Esophagus (tissue), 2 donors: ENCODE results near the gene RAD51B. TPM values are rescaled to one million over a fixed set of nuclear protein-coding genes. Genes with fewer than 3 reads are reported as not detected.

ENCODE experiments used
- H3K27ac ChIP-seq, 2 donors: one replicate each; pipeline ENCODE4 v1.5.1; 2013; ENCODE audit warnings: low read depth in 2 of 2, mild to moderate bottlenecking in 2 of 2, inconsistent platforms in 1 of 2, low read length in 1 of 2, moderate library complexity in 1 of 2
- H3K27me3 ChIP-seq, 2 donors: one replicate each; pipeline ENCODE4 v1.6.1; 2013; ENCODE audit warnings: low read length in 2 of 2, control low read depth in 1 of 2, mild to moderate bottlenecking in 1 of 2; ENCODE audit not compliant: insufficient read depth in 2 of 2, control insufficient read depth in 1 of 2
- H3K36me3 ChIP-seq, 2 donors: one replicate each; pipeline ENCODE4 v1.6.1; 2013; ENCODE audit warnings: low read length in 1 of 2; ENCODE audit not compliant: control insufficient read depth in 2 of 2, insufficient read depth in 2 of 2
- H3K4me1 ChIP-seq, 2 donors: one replicate each; pipeline ENCODE4 v1.6.1; 2013; ENCODE audit warnings: low read length in 1 of 2; ENCODE audit not compliant: control insufficient read depth in 2 of 2, insufficient read depth in 2 of 2
- H3K4me3 ChIP-seq, 2 donors: one replicate each; pipeline ENCODE4 v1.5.1; 2013; ENCODE audit warnings: low read length in 2 of 2, mild to moderate bottlenecking in 2 of 2, low read depth in 1 of 2, moderate library complexity in 1 of 2
- H3K9me3 ChIP-seq, 2 donors: one replicate each; pipeline ENCODE4 v1.6.1; 2013; ENCODE audit warnings: mild to moderate bottlenecking in 2 of 2, low read depth in 1 of 2, low read length in 1 of 2, moderate library complexity in 1 of 2; ENCODE audit not compliant: control insufficient read depth in 2 of 2, insufficient read depth in 1 of 2
- WGBS, 2 donors: extraction: QIAGEN DNeasy Blood & Tissue Kit; methylation state at CpG; one replicate each; pipeline ENCODE4 v1.1.7; 2013; 5-methylcytosine and 5-hydroxymethylcytosine counted together
- polyA plus RNA-seq, 2 donors: library from polyadenylated mRNA; stranded (reverse); fragments of 200-250 nt; gene quantifications; one replicate each; pipeline ENCODE4 v1.2.3, GENCODE V29; 2013
- donor health status: healthy with polysubstance abuse.
- donor health status: Bipolar disorder and iron deficiency.

Gene RAD51B
- polyA plus RNA-seq, 2 donors = 3.2 to 4.0 TPM

- Histone ChIP-seq H3K27me3 (no peaks in the 10 kb centered on the region), H3K4me1 (no peaks in the 10 kb centered on the region)
- 97 to 100% methylated on average over 2 of the region's 2 CpGs for WGBS, 2 donors
Measured at GRCh38 chr14:68372368-68372767, 552.8 kb downstream of the RAD51B start.

GRCh38 chr14:68373124-68373646, 553.6 kb downstream of the RAD51B start:
- Histone ChIP-seq H3K9me3 (no peaks in the 10 kb centered on the region), H3K36me3 (no peaks in the 10 kb centered on the region), H3K4me1 (no peaks in the 10 kb centered on the region), H3K27me3 (no peaks in the 10 kb centered on the region), H3K27ac (no peak overlapping the region), H3K4me3 (no peak overlapping the region)
- WGBS, 2 donors = 96 to 98% methylated on average over 2 of the region's 2 CpGs

More at GRCh38 chr14:68372368-68372767, 552.8 kb downstream of the RAD51B start:
- H3K4me3 ChIP-seq = no peak overlapping the region
- no peak overlapping the region for H3K27ac ChIP-seq
- H3K36me3 ChIP-seq = no peaks in the 10 kb centered on the region
- H3K9me3 ChIP-seq = no peaks in the 10 kb centered on the region

- no peak overlapping the region for H3K4me3 ChIP-seq
- 55 to 63% methylated on average over 2 of the region's 2 CpGs for WGBS, 2 donors
- no peaks in the 10 kb centered on the region for H3K9me3 ChIP-seq
- H3K4me1 ChIP-seq = no peaks in the 10 kb centered on the region
- H3K27ac ChIP-seq = no peak overlapping the region
- no peaks in the 10 kb centered on the region for H3K27me3 ChIP-seq
- no peaks in the 10 kb centered on the region for H3K36me3 ChIP-seq
Measured at GRCh38 chr14:68373847-68374444, 554.4 kb downstream of the RAD51B start.

- Histone ChIP-seq H3K36me3 (no peaks in the 10 kb centered on the region), H3K4me1 (no peaks in the 10 kb centered on the region), H3K4me3 (no peak overlapping the region), H3K9me3 (no peaks in the 10 kb centered on the region), H3K27ac (no peak overlapping the region), H3K27me3 (no peaks in the 10 kb centered on the region)
- 81 to 86% methylated on average over 7 of the region's 7 CpGs for WGBS, 2 donors
Measured at GRCh38 chr14:68374682-68375081, 555.1 kb downstream of the RAD51B start.

- no peaks in the 10 kb centered on the region for H3K4me1 ChIP-seq
- H3K36me3 ChIP-seq = no peaks in the 10 kb centered on the region
- H3K4me3 ChIP-seq = no peak overlapping the region
- WGBS, 2 donors = 85 to 92% methylated on average over 4 of the region's 4 CpGs
- no peaks in the 10 kb centered on the region for H3K9me3 ChIP-seq
- no peak overlapping the region for H3K27ac ChIP-seq
- H3K27me3 ChIP-seq = no peaks in the 10 kb centered on the region
Measured at GRCh38 chr14:68375376-68375775, 555.8 kb downstream of the RAD51B start.

- H3K27ac ChIP-seq = no peak overlapping the region
Measured at GRCh38 chr14:68376067-68376779, 556.6 kb downstream of the RAD51B start.

GRCh38 chr14:68377006-68377405, 557.4 kb downstream of the RAD51B start:
- no peaks in the 10 kb centered on the region for H3K4me1 ChIP-seq
- H3K4me3 ChIP-seq = no peak overlapping the region
- no peaks in the 10 kb centered on the region for H3K36me3 ChIP-seq
- H3K27me3 ChIP-seq = no peaks in the 10 kb centered on the region
- H3K27ac ChIP-seq = peak overlapping the region in 1 of 2 donors; percentile 66
- H3K9me3 ChIP-seq = no peaks in the 10 kb centered on the region
- WGBS, 2 donors = 88 to 90% methylated on average over 1 of the region's 1 CpG

More at GRCh38 chr14:68376067-68376779, 556.6 kb downstream of the RAD51B start:
- Histone ChIP-seq H3K4me1 (no peaks in the 10 kb centered on the region), H3K4me3 (no peak overlapping the region), H3K36me3 (no peaks in the 10 kb centered on the region), H3K27me3 (no peaks in the 10 kb centered on the region), H3K9me3 (no peaks in the 10 kb centered on the region)
- WGBS, 2 donors = 72 to 78% methylated on average over 2 of the region's 2 CpGs

- Histone ChIP-seq H3K4me3 (no peak overlapping the region), H3K4me1 (no peaks in the 10 kb centered on the region)
Measured at GRCh38 chr14:68377459-68377858, 557.9 kb downstream of the RAD51B start.

GRCh38 chr14:68379510-68380328, 560.1 kb downstream of the RAD51B start:
- 76 to 77% methylated on average over 8 of the region's 8 CpGs for WGBS, 2 donors
- H3K36me3 ChIP-seq = no peaks in the 10 kb centered on the region
- no peaks in the 10 kb centered on the region for H3K27me3 ChIP-seq
- H3K27ac ChIP-seq = peak overlapping the region; percentile 2 to 4
- no peaks in the 10 kb centered on the region for H3K4me1 ChIP-seq
- no peaks in the 10 kb centered on the region for H3K9me3 ChIP-seq
- no peak overlapping the region for H3K4me3 ChIP-seq

More at GRCh38 chr14:68377459-68377858, 557.9 kb downstream of the RAD51B start:
- Histone ChIP-seq H3K36me3 (no peaks in the 10 kb centered on the region), H3K27me3 (no peaks in the 10 kb centered on the region), H3K27ac (peak overlapping the region; percentile 49 to 66), H3K9me3 (no peaks in the 10 kb centered on the region)
- 43 to 51% methylated on average over 8 of the region's 8 CpGs for WGBS, 2 donors
